Measurements from ENCODE around the gene CNTN1.
"Not testable (repeated sequence)": the region's sequence is repeated elsewhere in the genome, so short reads cannot be mapped to it uniquely, and the experiment has no call there.

Gene CNTN1

GRCh38 chr12:40733871-40734270, 41.6 kb downstream of the CNTN1 start:
- no peaks in the 10 kb centered on the region for H3K4me1 ChIP-seq (ENCODE audit: control insufficient read depth, insufficient read depth, low read length, poor library complexity, severe bottlenecking)
- H3K36me3 ChIP-seq (ENCODE audit: control insufficient read depth, insufficient read depth, low read length) = no peaks in the 10 kb centered on the region
- H3K4me3 ChIP-seq (ENCODE audit: extremely low read depth, insufficient read depth, low read length, poor library complexity, severe bottlenecking) = no peak overlapping the region
- no peaks in the 10 kb centered on the region for H3K9me3 ChIP-seq (ENCODE audit: control insufficient read depth, low read length)
- H3K27ac ChIP-seq (ENCODE audit: low read depth, low read length, severe bottlenecking) = no peak overlapping the region

DNA sequence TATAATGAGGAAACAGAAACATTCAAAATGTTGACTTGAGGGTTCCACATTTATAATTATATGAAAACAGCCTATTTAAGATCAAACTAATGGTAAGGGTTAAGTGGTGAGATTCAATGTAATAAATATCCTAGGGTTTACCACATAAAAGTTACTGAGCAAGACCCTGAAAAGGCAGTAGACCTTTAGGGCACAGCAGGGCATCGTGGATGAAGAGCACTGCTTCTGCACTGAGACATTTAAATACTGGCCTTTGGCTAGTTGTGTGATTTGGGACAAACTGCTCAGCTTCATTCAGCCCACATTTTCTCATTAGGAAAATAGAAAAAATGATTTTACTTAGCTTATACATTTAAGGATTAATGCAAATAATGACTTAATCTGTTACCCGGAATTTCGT, 42.0 kb downstream of the CNTN1 start:
- 50 to 71% methylated on average over 1 of the region's 3 CpGs for WGBS, 2 experiments (ENCODE audit: insufficient coverage in 2 of 2)
- Histone ChIP-seq H3K27ac (ENCODE audit: low read depth, low read length, severe bottlenecking) (no peak overlapping the region), H3K4me3 (ENCODE audit: extremely low read depth, insufficient read depth, low read length, poor library complexity, severe bottlenecking) (no peak overlapping the region), H3K9me3 (ENCODE audit: control insufficient read depth, low read length) (no peaks in the 10 kb centered on the region), H3K4me1 (ENCODE audit: control insufficient read depth, insufficient read depth, low read length, poor library complexity, severe bottlenecking) (no peaks in the 10 kb centered on the region), H3K36me3 (ENCODE audit: control insufficient read depth, insufficient read depth, low read length) (no peaks in the 10 kb centered on the region)

- no peaks in the 10 kb centered on the region for H3K9me3 ChIP-seq (ENCODE audit: control insufficient read depth, low read length)
- no peaks in the 10 kb centered on the region for H3K4me1 ChIP-seq (ENCODE audit: control insufficient read depth, insufficient read depth, low read length, poor library complexity, severe bottlenecking)
- no peaks in the 10 kb centered on the region for H3K36me3 ChIP-seq (ENCODE audit: control insufficient read depth, insufficient read depth, low read length)
- WGBS, 2 experiments (ENCODE audit: insufficient coverage in 2 of 2) = 86% methylated on average over 1 of the region's 3 CpGs; no CpG with 5 or more reads in 1 of the 2 experiments
- no peak overlapping the region for H3K4me3 ChIP-seq (ENCODE audit: extremely low read depth, insufficient read depth, low read length, poor library complexity, severe bottlenecking)
- no peak overlapping the region for H3K27ac ChIP-seq (ENCODE audit: low read depth, low read length, severe bottlenecking)
Observed at GRCh38 chr12:40735551-40736230, 43.5 kb downstream of the CNTN1 start.

- not testable (repeated sequence) for H3K4me1 ChIP-seq (ENCODE audit: control insufficient read depth, insufficient read depth, low read length, poor library complexity, severe bottlenecking); H3K27ac ChIP-seq (ENCODE audit: low read depth, low read length, severe bottlenecking); H3K4me3 ChIP-seq (ENCODE audit: extremely low read depth, insufficient read depth, low read length, poor library complexity, severe bottlenecking); H3K9me3 ChIP-seq (ENCODE audit: control insufficient read depth, low read length); H3K36me3 ChIP-seq (ENCODE audit: control insufficient read depth, insufficient read depth, low read length)
- WGBS, 2 experiments (ENCODE audit: insufficient coverage in 2 of 2) = 100% methylated on average over 3 to 4 of the region's 4 CpGs
Observed at GRCh38 chr12:40737416-40737815, 45.2 kb downstream of the CNTN1 start.

GRCh38 chr12:40738856-40739255, 46.6 kb downstream of the CNTN1 start:
- Histone ChIP-seq H3K27ac (ENCODE audit: low read depth, low read length, severe bottlenecking) (no peak overlapping the region), H3K9me3 (ENCODE audit: control insufficient read depth, low read length) (no peaks in the 10 kb centered on the region), H3K36me3 (ENCODE audit: control insufficient read depth, insufficient read depth, low read length) (no peaks in the 10 kb centered on the region), H3K4me3 (ENCODE audit: extremely low read depth, insufficient read depth, low read length, poor library complexity, severe bottlenecking) (no peak overlapping the region), H3K4me1 (ENCODE audit: control insufficient read depth, insufficient read depth, low read length, poor library complexity, severe bottlenecking) (no peaks in the 10 kb centered on the region)

DNA sequence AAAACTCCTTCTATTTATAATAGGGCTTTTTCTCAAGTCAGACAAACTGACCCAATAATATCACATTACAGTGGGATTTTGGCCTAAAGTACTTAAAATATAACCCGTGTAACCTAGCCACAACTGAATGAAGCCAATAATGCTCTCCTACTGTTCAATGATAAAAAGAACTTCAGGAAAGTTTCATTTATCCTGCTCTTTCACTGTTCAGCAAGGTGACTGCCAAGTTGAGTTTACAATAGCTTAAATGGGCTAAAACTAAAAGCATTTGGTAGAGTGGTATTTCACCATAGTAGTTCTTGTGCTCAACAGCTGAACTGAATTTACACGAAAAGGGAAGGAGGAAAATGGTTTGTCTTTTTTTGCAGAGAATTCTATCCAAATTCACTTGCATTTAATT, 49.8 kb downstream of the CNTN1 start:
- Histone ChIP-seq H3K4me3 (ENCODE audit: extremely low read depth, insufficient read depth, low read length, poor library complexity, severe bottlenecking) (no peak overlapping the region), H3K9me3 (ENCODE audit: control insufficient read depth, low read length) (no peaks in the 10 kb centered on the region), H3K36me3 (ENCODE audit: control insufficient read depth, insufficient read depth, low read length) (no peaks in the 10 kb centered on the region), H3K4me1 (ENCODE audit: control insufficient read depth, insufficient read depth, low read length, poor library complexity, severe bottlenecking) (no peaks in the 10 kb centered on the region), H3K27ac (ENCODE audit: low read depth, low read length, severe bottlenecking) (no peak overlapping the region)
- 75% methylated on average over 1 of the region's 2 CpGs; no CpG with 5 or more reads in 1 of the 2 experiments for WGBS, 2 experiments (ENCODE audit: insufficient coverage in 2 of 2)

DNA sequence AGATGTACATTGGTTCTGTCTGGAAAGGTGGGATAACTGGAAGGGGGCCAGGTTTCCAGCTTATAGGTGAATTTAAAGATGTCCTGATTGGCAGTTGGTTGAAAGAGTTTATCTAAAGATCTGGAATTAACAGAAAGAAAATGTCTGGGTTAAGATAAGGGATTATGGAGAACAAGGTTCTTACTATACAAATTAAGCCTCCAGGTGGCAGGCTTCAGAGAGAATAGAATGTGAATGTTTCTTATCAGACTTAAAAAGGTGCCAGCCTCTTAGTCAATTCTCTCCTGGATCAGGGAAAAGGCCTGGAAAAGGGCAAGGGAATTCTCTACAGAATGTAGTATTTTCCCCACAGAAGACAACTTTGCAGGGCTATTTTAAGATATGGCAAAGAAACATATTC, 53.1 kb downstream of the CNTN1 start:
- H3K4me1 ChIP-seq (ENCODE audit: control insufficient read depth, insufficient read depth, low read length, poor library complexity, severe bottlenecking) = peaks cover 5% of the 10 kb centered on the region
- H3K27ac ChIP-seq (ENCODE audit: low read depth, low read length, severe bottlenecking) = no peak overlapping the region
- H3K36me3 ChIP-seq (ENCODE audit: control insufficient read depth, insufficient read depth, low read length) = no peaks in the 10 kb centered on the region
- no peak overlapping the region for H3K4me3 ChIP-seq (ENCODE audit: extremely low read depth, insufficient read depth, low read length, poor library complexity, severe bottlenecking)
- no peaks in the 10 kb centered on the region for H3K9me3 ChIP-seq (ENCODE audit: control insufficient read depth, low read length)

GRCh38 chr12:40749863-40750262, 57.6 kb downstream of the CNTN1 start:
- H3K27ac ChIP-seq (ENCODE audit: low read depth, low read length, severe bottlenecking) = no peak overlapping the region
- no peaks in the 10 kb centered on the region for H3K36me3 ChIP-seq (ENCODE audit: control insufficient read depth, insufficient read depth, low read length)
- H3K4me3 ChIP-seq (ENCODE audit: extremely low read depth, insufficient read depth, low read length, poor library complexity, severe bottlenecking) = no peak overlapping the region
- peaks cover 5% of the 10 kb centered on the region for H3K4me1 ChIP-seq (ENCODE audit: control insufficient read depth, insufficient read depth, low read length, poor library complexity, severe bottlenecking)
- H3K9me3 ChIP-seq (ENCODE audit: control insufficient read depth, low read length) = no peaks in the 10 kb centered on the region
- WGBS, 2 experiments (ENCODE audit: insufficient coverage in 2 of 2) = 100% methylated on average over 1 of the region's 1 CpG; no CpG with 5 or more reads in 1 of the 2 experiments

- no peak overlapping the region for H3K4me3 ChIP-seq (ENCODE audit: extremely low read depth, insufficient read depth, low read length, poor library complexity, severe bottlenecking)
- H3K4me1 ChIP-seq (ENCODE audit: control insufficient read depth, insufficient read depth, low read length, poor library complexity, severe bottlenecking) = peaks cover 5% of the 10 kb centered on the region
- no peaks in the 10 kb centered on the region for H3K9me3 ChIP-seq (ENCODE audit: control insufficient read depth, low read length)
- H3K36me3 ChIP-seq (ENCODE audit: control insufficient read depth, insufficient read depth, low read length) = no peaks in the 10 kb centered on the region
- peak overlapping the region; percentile 60 for H3K27ac ChIP-seq (ENCODE audit: low read depth, low read length, severe bottlenecking)
- 100% methylated on average over 1 of the region's 2 CpGs; no CpG with 5 or more reads in 1 of the 2 experiments for WGBS, 2 experiments (ENCODE audit: insufficient coverage in 2 of 2)
Observed at GRCh38 chr12:40752011-40752410, 59.8 kb downstream of the CNTN1 start.

DNA sequence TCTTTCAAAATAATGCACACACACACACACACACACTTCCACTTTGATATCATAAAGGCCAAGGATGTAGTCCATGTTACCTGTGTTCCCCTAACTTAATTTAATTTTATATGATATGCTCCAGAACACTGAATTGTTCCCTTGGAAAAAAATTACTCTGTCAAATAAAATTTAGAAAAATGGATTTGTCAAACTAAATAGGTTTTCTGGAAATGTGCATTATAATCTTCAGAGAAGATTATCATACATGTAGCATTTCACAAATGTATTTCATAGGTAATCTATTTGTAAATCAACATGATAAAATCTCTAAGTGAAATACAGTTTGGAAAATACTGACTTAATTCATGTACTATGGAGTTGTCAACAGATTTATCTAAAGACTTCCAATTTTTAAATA, 68.6 kb downstream of the CNTN1 start:
- Histone ChIP-seq H3K36me3 (ENCODE audit: control insufficient read depth, insufficient read depth, low read length) (no peaks in the 10 kb centered on the region), H3K4me3 (ENCODE audit: extremely low read depth, insufficient read depth, low read length, poor library complexity, severe bottlenecking) (no peak overlapping the region), H3K27ac (ENCODE audit: low read depth, low read length, severe bottlenecking) (no peak overlapping the region), H3K4me1 (ENCODE audit: control insufficient read depth, insufficient read depth, low read length, poor library complexity, severe bottlenecking) (no peaks in the 10 kb centered on the region), H3K9me3 (ENCODE audit: control insufficient read depth, low read length) (no peaks in the 10 kb centered on the region)

DNA sequence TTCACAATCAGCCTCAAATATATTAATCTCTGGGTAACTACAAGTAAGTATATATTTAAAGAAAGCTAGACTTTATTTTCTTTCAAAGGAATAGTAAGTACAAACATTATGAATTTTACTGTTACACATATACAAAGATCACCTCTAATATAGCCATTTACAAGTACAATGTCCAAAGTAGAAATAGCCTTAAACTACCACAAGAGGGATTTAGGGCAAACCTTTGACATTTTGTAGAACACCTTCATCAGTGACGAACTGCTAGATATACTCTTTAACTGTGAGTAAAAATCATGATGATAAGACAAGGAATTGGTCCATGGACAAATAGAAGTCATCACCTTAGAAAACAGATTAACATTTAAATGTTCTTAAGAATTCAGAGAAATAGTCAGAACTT, 69.8 kb downstream of the CNTN1 start:
- H3K4me3 ChIP-seq (ENCODE audit: extremely low read depth, insufficient read depth, low read length, poor library complexity, severe bottlenecking) = no peak overlapping the region
- no CpG with 5 or more reads among the region's 1 CpG for WGBS, 2 experiments (ENCODE audit: insufficient coverage in 2 of 2)
- no peaks in the 10 kb centered on the region for H3K4me1 ChIP-seq (ENCODE audit: control insufficient read depth, insufficient read depth, low read length, poor library complexity, severe bottlenecking)
- no peak overlapping the region for H3K27ac ChIP-seq (ENCODE audit: low read depth, low read length, severe bottlenecking)
- no peaks in the 10 kb centered on the region for H3K36me3 ChIP-seq (ENCODE audit: control insufficient read depth, insufficient read depth, low read length)
- no peaks in the 10 kb centered on the region for H3K9me3 ChIP-seq (ENCODE audit: control insufficient read depth, low read length)

Data from mesodermal cell (in vitro differentiated cells).